NCI-H1105 (cell line): ENCODE measurements around the gene NTRK3.

Experiments
- DNase-seq: peaks from one replicate; lab custom pipeline; 2025; lab: John Stamatoyannopoulos, UW

The NTRK3 gene

GRCh38 chr15:87816811-87817210 lies 439.7 kb downstream of the NTRK3 start:
- no peak for DNase-seq

DNA sequence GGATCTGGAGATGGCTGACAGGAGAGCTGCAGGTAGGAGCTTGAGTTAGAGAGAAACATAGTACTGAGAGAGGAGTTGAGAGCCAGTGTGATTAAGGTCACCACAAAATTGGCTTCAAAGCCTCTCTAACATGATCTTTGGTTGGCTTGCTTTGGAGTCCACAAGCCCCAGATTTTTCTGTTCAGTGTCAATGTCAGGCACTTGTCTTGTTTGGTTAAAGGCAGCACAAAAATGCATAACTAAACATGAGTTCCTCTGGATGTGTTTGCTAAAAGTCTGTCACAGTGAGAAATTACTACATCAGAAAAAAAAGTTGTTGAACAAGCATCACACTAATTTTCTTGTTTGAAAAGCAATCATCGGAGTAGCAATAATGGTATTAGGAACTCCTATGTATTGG lies 440.5 kb downstream of the NTRK3 start:
- DNase-seq, result no peak
